Mesendoderm (in vitro differentiated cells): ENCODE data around the gene ZIM2.

Experiments used
- DNase-seq: peaks from one replicate; pipeline ENCODE4 v3.0.0; 2013
- H2AK5ac ChIP-seq: 2 replicates; pipeline ENCODE4 v1.6.1; 2013; ENCODE audit warnings: low read length, inconsistent platforms
- H2BK120ac ChIP-seq: 2 replicates; pipeline ENCODE4 v1.6.1; 2013; ENCODE audit warnings: low read depth, mild to moderate bottlenecking, low read length, moderate library complexity, mixed read lengths
- H2BK15ac ChIP-seq: replicated peaks from 2 replicates; pipeline ENCODE4 v1.6.1; 2013; ENCODE audit warnings: low read depth, mild to moderate bottlenecking, moderate library complexity
- H2BK5ac ChIP-seq: 2 replicates; pipeline ENCODE4 v1.6.1; 2013; ENCODE audit warnings: low read length, inconsistent platforms
- H3K18ac ChIP-seq: 2 replicates; pipeline ENCODE4 v1.6.1; 2013; ENCODE audit warnings: mild to moderate bottlenecking, low read length, mixed read lengths
- H3K23ac ChIP-seq: one replicate; pipeline ENCODE4 v1.6.1; 2013; ENCODE audit warnings: low read length
- H3K27ac ChIP-seq: 2 replicates; pipeline ENCODE4 v1.5.1; 2013; ENCODE audit warnings: low read depth, mild to moderate bottlenecking, inconsistent platforms, low read length, moderate library complexity
- H3K27me3 ChIP-seq: 2 replicates; pipeline ENCODE4 v1.6.1; 2013; ENCODE audit warnings: low read length, control low read depth, mild to moderate bottlenecking, inconsistent platforms; ENCODE audit not compliant: insufficient read depth, poor library complexity
- H3K36me3 ChIP-seq: 2 replicates; pipeline ENCODE4 v1.6.1; 2013; ENCODE audit warnings: low read length, inconsistent platforms; ENCODE audit not compliant: control insufficient read depth, insufficient read depth
- H3K4ac ChIP-seq: one replicate; pipeline ENCODE4 v1.6.1; 2013; ENCODE audit warnings: low read depth, mild to moderate bottlenecking, low read length, moderate library complexity
- H3K4me1 ChIP-seq: 2 replicates; pipeline ENCODE4 v1.6.1; 2013; ENCODE audit warnings: low read depth, low read length, inconsistent platforms; ENCODE audit not compliant: control insufficient read depth
- H3K4me2 ChIP-seq: 2 replicates; pipeline ENCODE4 v1.6.1; 2013; ENCODE audit warnings: low read length
- H3K4me3 ChIP-seq: 2 replicates; pipeline ENCODE4 v1.5.1; 2013; ENCODE audit warnings: mild to moderate bottlenecking, low read length
- H3K56ac ChIP-seq: one replicate; pipeline ENCODE4 v1.6.1; 2013; ENCODE audit warnings: low read length
- H3K79me1 ChIP-seq: 2 replicates; pipeline ENCODE4 v1.6.1; 2013; ENCODE audit warnings: low read length, inconsistent platforms
- H3K79me2 ChIP-seq: 2 replicates; pipeline ENCODE4 v1.6.1; 2013; ENCODE audit warnings: mild to moderate bottlenecking, low read length; ENCODE audit not compliant: control insufficient read depth, insufficient read depth
- H3K9ac ChIP-seq: 2 replicates; pipeline ENCODE4 v1.6.1; 2013; ENCODE audit warnings: low read length, inconsistent platforms
- H4K5ac ChIP-seq: one replicate; pipeline ENCODE4 v1.6.1; 2013; ENCODE audit warnings: low read length
- H4K8ac ChIP-seq: one replicate; pipeline ENCODE4 v1.6.1; 2013; ENCODE audit warnings: low read depth, mild to moderate bottlenecking, control low read depth, low read length, moderate library complexity
- WGBS: extraction: QIAGEN DNeasy Blood & Tissue Kit; methylation state at CpG from one replicate; pipeline ENCODE4 v1.1.7; 2013; ENCODE audit warnings: low lambda C conversion rate, missing lambda C conversion rate; ENCODE audit not compliant: insufficient coverage; ENCODE audit errors: extremely low coverage; 5-methylcytosine and 5-hydroxymethylcytosine counted together

Gene ZIM2

GRCh38 chr19:56875717-56876116, 35.2 kb upstream of the ZIM2 start:
- Histone ChIP-seq H3K27me3 (no peaks in the 10 kb centered on the region), H2BK15ac (no peak overlapping the region), H3K79me1 (no peaks in the 10 kb centered on the region), H3K9ac (no peak overlapping the region), H3K79me2 (no peaks in the 10 kb centered on the region), H3K27ac (no peak overlapping the region), H2AK5ac (no peak overlapping the region), H3K23ac (no peak overlapping the region), H4K8ac (no peak overlapping the region), H2BK120ac (no peak overlapping the region), H3K4me1 (no peaks in the 10 kb centered on the region), H2BK5ac (no peak overlapping the region), H3K18ac (no peak overlapping the region), H3K36me3 (no peaks in the 10 kb centered on the region), H3K4me3 (no peak overlapping the region), H3K4ac (no peak overlapping the region), H3K56ac (no peak overlapping the region), H4K5ac (no peak overlapping the region), H3K4me2 (no peak overlapping the region)
- no peak for DNase-seq
- no CpG with 5 or more reads among the region's 3 CpGs for WGBS

- no peak overlapping the region for H2BK120ac ChIP-seq
- H3K4ac ChIP-seq = no peak overlapping the region
- no peak for DNase-seq
- no peak overlapping the region for H3K4me3 ChIP-seq
- no peak overlapping the region for H2BK5ac ChIP-seq
- WGBS = no CpG with 5 or more reads among the region's 4 CpGs
- H3K36me3 ChIP-seq = no peaks in the 10 kb centered on the region
- H3K23ac ChIP-seq = no peak overlapping the region
- no peak overlapping the region for H2BK15ac ChIP-seq
- no peaks in the 10 kb centered on the region for H3K4me1 ChIP-seq
- no peak overlapping the region for H3K4me2 ChIP-seq
- no peak overlapping the region for H2AK5ac ChIP-seq
- no peaks in the 10 kb centered on the region for H3K79me2 ChIP-seq
- no peak overlapping the region for H3K9ac ChIP-seq
- H3K27me3 ChIP-seq = no peaks in the 10 kb centered on the region
- H4K8ac ChIP-seq = no peak overlapping the region
- no peak overlapping the region for H3K27ac ChIP-seq
- H4K5ac ChIP-seq = no peak overlapping the region
- no peaks in the 10 kb centered on the region for H3K79me1 ChIP-seq
- H3K56ac ChIP-seq = no peak overlapping the region
- H3K18ac ChIP-seq = no peak overlapping the region
Measured at GRCh38 chr19:56874530-56874929, 34.0 kb upstream of the ZIM2 start.

- no peak overlapping the region for H3K4ac ChIP-seq
- H3K18ac ChIP-seq = no peak overlapping the region
- H4K5ac ChIP-seq = no peak overlapping the region
- no peak overlapping the region for H2BK120ac ChIP-seq
- no peak overlapping the region for H4K8ac ChIP-seq
- H2BK5ac ChIP-seq = no peak overlapping the region
- no peak overlapping the region for H3K4me2 ChIP-seq
- no peak overlapping the region for H3K23ac ChIP-seq
- H3K4me3 ChIP-seq = no peak overlapping the region
- no peaks in the 10 kb centered on the region for H3K79me2 ChIP-seq
- no CpG with 5 or more reads among the region's 5 CpGs for WGBS
- no peak overlapping the region for H2AK5ac ChIP-seq
- no peaks in the 10 kb centered on the region for H3K36me3 ChIP-seq
- no peak overlapping the region for H3K56ac ChIP-seq
- no peak overlapping the region for H2BK15ac ChIP-seq
- no peaks in the 10 kb centered on the region for H3K27me3 ChIP-seq
- no peak for DNase-seq
- no peak overlapping the region for H3K9ac ChIP-seq
- H3K79me1 ChIP-seq = no peaks in the 10 kb centered on the region
- no peaks in the 10 kb centered on the region for H3K4me1 ChIP-seq
- H3K27ac ChIP-seq = no peak overlapping the region
Measured at GRCh38 chr19:56873493-56873892, 33.0 kb upstream of the ZIM2 start.

- no peak overlapping the region for H3K23ac ChIP-seq
- H3K4me1 ChIP-seq = no peaks in the 10 kb centered on the region
- no peaks in the 10 kb centered on the region for H3K79me2 ChIP-seq
- H3K4me3 ChIP-seq = no peak overlapping the region
- no peak overlapping the region for H2BK15ac ChIP-seq
- no CpG with 5 or more reads among the region's 8 CpGs for WGBS
- no peak overlapping the region for H3K9ac ChIP-seq
- H3K4ac ChIP-seq = no peak overlapping the region
- no peaks in the 10 kb centered on the region for H3K79me1 ChIP-seq
- no peak overlapping the region for H3K4me2 ChIP-seq
- no peaks in the 10 kb centered on the region for H3K36me3 ChIP-seq
- no peak overlapping the region for H4K5ac ChIP-seq
- H3K18ac ChIP-seq = no peak overlapping the region
- no peak overlapping the region for H2BK120ac ChIP-seq
- H4K8ac ChIP-seq = no peak overlapping the region
- H3K56ac ChIP-seq = no peak overlapping the region
- no peaks in the 10 kb centered on the region for H3K27me3 ChIP-seq
- H2AK5ac ChIP-seq = no peak overlapping the region
- H2BK5ac ChIP-seq = no peak overlapping the region
- no peak overlapping the region for H3K27ac ChIP-seq
- no peak for DNase-seq
Measured at GRCh38 chr19:56869886-56870285, 29.4 kb upstream of the ZIM2 start.

GRCh38 chr19:56868446-56868845, 27.9 kb upstream of the ZIM2 start:
- no peak overlapping the region for H2BK120ac ChIP-seq
- no peaks in the 10 kb centered on the region for H3K79me2 ChIP-seq
- no peak overlapping the region for H2BK5ac ChIP-seq
- H4K5ac ChIP-seq = no peak overlapping the region
- no peak overlapping the region for H3K18ac ChIP-seq
- DNase-seq = no peak
- H3K27ac ChIP-seq = no peak overlapping the region
- WGBS = no CpG with 5 or more reads among the region's 1 CpG
- H3K4me3 ChIP-seq = no peak overlapping the region
- no peak overlapping the region for H3K4me2 ChIP-seq
- no peaks in the 10 kb centered on the region for H3K79me1 ChIP-seq
- no peak overlapping the region for H3K56ac ChIP-seq
- no peak overlapping the region for H2BK15ac ChIP-seq
- H3K4ac ChIP-seq = no peak overlapping the region
- H3K23ac ChIP-seq = no peak overlapping the region
- H3K27me3 ChIP-seq = no peaks in the 10 kb centered on the region
- no peak overlapping the region for H2AK5ac ChIP-seq
- no peaks in the 10 kb centered on the region for H3K4me1 ChIP-seq
- H4K8ac ChIP-seq = no peak overlapping the region
- H3K9ac ChIP-seq = no peak overlapping the region
- H3K36me3 ChIP-seq = no peaks in the 10 kb centered on the region

- no CpG with 5 or more reads among the region's 2 CpGs for WGBS
- Histone ChIP-seq H2BK120ac (no peak overlapping the region), H3K18ac (no peak overlapping the region), H3K4ac (no peak overlapping the region), H3K79me2 (no peaks in the 10 kb centered on the region), H3K4me3 (no peak overlapping the region), H3K27me3 (no peaks in the 10 kb centered on the region), H3K23ac (no peak overlapping the region), H4K5ac (no peak overlapping the region), H3K27ac (no peak overlapping the region), H3K9ac (no peak overlapping the region), H3K79me1 (no peaks in the 10 kb centered on the region), H2BK5ac (no peak overlapping the region), H2AK5ac (no peak overlapping the region), H3K36me3 (no peaks in the 10 kb centered on the region), H4K8ac (no peak overlapping the region), H3K56ac (no peak overlapping the region), H2BK15ac (no peak overlapping the region), H3K4me1 (no peaks in the 10 kb centered on the region), H3K4me2 (no peak overlapping the region)
- peak; percentile 7 for DNase-seq
Measured at GRCh38 chr19:56866538-56866937, 26.0 kb upstream of the ZIM2 start.
